Central memory CD4-positive, alpha-beta T cell (primary cell): ENCODE results near the gene ZNF24.

Experiments
- DNase-seq: peaks from one replicate; pipeline ENCODE4 v3.0.0; 2022
- total RNA-seq, 3 experiments: gene quantifications; one replicate each; lab custom pipeline; 2026; lab: John Stamatoyannopoulos, UW

The ZNF24 gene
- total RNA-seq: 101 to 258 (median 217) reads per million in 3 experiments

- DNase-seq: peak; percentile 89
Measured at GRCh38 chr18:35343936-35344735, at the start of gene ZNF24. TSS of gene ZNF24 (minus strand) at chr18:35344420. CDS start at chr18:35340650, 3,770 bp downstream.

- DNase-seq: no peak
Measured at GRCh38 chr18:35393716-35394115, 49.5 kb upstream of the ZNF24 start.

- no peak for DNase-seq
Measured at GRCh38 chr18:35392375-35392774, 48.2 kb upstream of the ZNF24 start.

GRCh38 chr18:35390951-35391700, 46.9 kb upstream of the ZNF24 start:
- DNase-seq: no peak

- DNase-seq: no peak
Measured at GRCh38 chr18:35389095-35389618, 44.9 kb upstream of the ZNF24 start.

GRCh38 chr18:35387152-35387571, 42.9 kb upstream of the ZNF24 start:
- no peak for DNase-seq

- peak; percentile 68 for DNase-seq
Measured at GRCh38 chr18:35386600-35387100, 42.4 kb upstream of the ZNF24 start.

- no peak for DNase-seq
Measured at GRCh38 chr18:35383136-35383535, 38.9 kb upstream of the ZNF24 start.

- DNase-seq: no peak
Measured at GRCh38 chr18:35379421-35379820, 35.2 kb upstream of the ZNF24 start.

GRCh38 chr18:35378574-35378896, 34.3 kb upstream of the ZNF24 start:
- no peak for DNase-seq

GRCh38 chr18:35377875-35378573, 33.8 kb upstream of the ZNF24 start:
- DNase-seq: no peak

- peak; percentile 67 for DNase-seq
Measured at GRCh38 chr18:35376742-35377695, 32.8 kb upstream of the ZNF24 start, which contains the start of gene ZNF396. TSS of gene ZNF396 (minus strand) at chr18:35377337. CDS start at chr18:35374292, 3,045 bp downstream.

- DNase-seq: peak; percentile 12
Measured at GRCh38 chr18:35376393-35376741, 32.1 kb upstream of the ZNF24 start.

- no peak for DNase-seq
Measured at GRCh38 chr18:35374708-35375107, 30.5 kb upstream of the ZNF24 start.

GRCh38 chr18:35371412-35372195, 27.4 kb upstream of the ZNF24 start:
- no peak for DNase-seq

GRCh38 chr18:35369126-35369525, 24.9 kb upstream of the ZNF24 start:
- DNase-seq: no peak

- no peak for DNase-seq
Measured at GRCh38 chr18:35368595-35368994, 24.4 kb upstream of the ZNF24 start.

GRCh38 chr18:35362531-35362930, 18.3 kb upstream of the ZNF24 start:
- no peak for DNase-seq

- no peak for DNase-seq
Measured at GRCh38 chr18:35361570-35362321, 17.5 kb upstream of the ZNF24 start.

GRCh38 chr18:35355140-35355618, 11.0 kb upstream of the ZNF24 start:
- DNase-seq: peak; percentile 56
